K562 (cell line): ENCODE data around the gene KARS1. TPM values are rescaled to one million over a fixed set of nuclear protein-coding genes. Genes with fewer than 3 reads are reported as not detected.

ENCODE experiments used
- BCL6 ChIP-seq: fragments of 250-450 bp; sonication (Bioruptor Pico); IDR thresholded peaks from 2 replicates; pipeline ENCODE4 v1.4.0; 2020
- BCLAF1 ChIP-seq, 2 experiments: fragments of 450-650 bp in 1 of 2; IDR thresholded peaks; 2 replicates each; pipeline ENCODE4 v1.6.1; 2011 to 2017; ENCODE audit warnings: low read depth in 2 of 2, antibody characterized with exemption in 1 of 2, borderline replicate concordance in 1 of 2, low read length in 1 of 2, mild to moderate bottlenecking in 1 of 2, mixed read lengths in 1 of 2; ENCODE audit not compliant: control insufficient read depth in 1 of 2
- BHLHE40 ChIP-seq: IDR thresholded peaks from 2 replicates; pipeline ENCODE4 v1.6.1; 2011; ENCODE audit warnings: low read length, improper control_type of control experiment
- CBFA2T2 ChIP-seq: fragments of 450-650 bp; conservative IDR thresholded peaks from 2 replicates; pipeline ENCODE4 v1.6.1; 2017; ENCODE audit warnings: mild to moderate bottlenecking
- CEBPG ChIP-seq, 3 experiments: fragments of 200-800 bp in 1 of 3; sonication (Bioruptor generic) in 1 of 3; sonication (generic) in 1 of 3; formaldehyde crosslinking in 1 of 3; IDR thresholded peaks in 2 of 3; conservative IDR thresholded peaks in 1 of 3; 2 replicates each; pipeline versions ENCODE4 v1.6.1 to v1.8.0; 2016 to 2022; ENCODE audit warnings: missing compliant biosample characterization in 2 of 3, missing genetic modification characterization in 2 of 3, mild to moderate bottlenecking in 1 of 3, missing genetic modification reagents in 1 of 3
- DIDO1 ChIP-seq: fragments of 450-650 bp; IDR thresholded peaks from 2 replicates; pipeline ENCODE4 v1.6.1; 2016; ENCODE audit warnings: low read depth, missing biosample characterization, missing genetic modification characterization
- ESRRA ChIP-seq: fragments of 450-650 bp; IDR thresholded peaks from 2 replicates; pipeline ENCODE4 v1.6.1; 2014; ENCODE audit warnings: low read depth, mild to moderate bottlenecking, moderate library complexity, borderline replicate concordance
- ETS2 ChIP-seq: IDR thresholded peaks from 2 replicates; pipeline ENCODE4 v1.6.1; 2016; ENCODE audit warnings: borderline replicate concordance, missing genetic modification characterization, mild to moderate bottlenecking, moderate library complexity, missing compliant biosample characterization; ENCODE audit not compliant: poor library complexity, severe bottlenecking
- FOSL1 ChIP-seq: fragments of 200-800 bp; sonication (Bioruptor generic); conservative IDR thresholded peaks from 2 replicates; pipeline ENCODE4 v1.6.1; 2016; ENCODE audit warnings: missing genetic modification characterization, missing compliant biosample characterization
- FOXM1 ChIP-seq, 2 experiments: fragments of 450-650 bp in 1 of 2; sonication (generic) in 1 of 2; formaldehyde crosslinking in 1 of 2; IDR thresholded peaks; 2 replicates each; pipeline versions ENCODE4 v1.6.1 to v1.9.0; 2017 to 2022; ENCODE audit warnings: low read depth in 2 of 2, mild to moderate bottlenecking in 2 of 2, missing genetic modification reagents in 1 of 2, moderate library complexity in 1 of 2
- FOXO4 ChIP-seq: fragments of 450-650 bp; formaldehyde crosslinking; IDR thresholded peaks from 2 replicates; pipeline ENCODE4 v1.4.0; 2020; ENCODE audit warnings: mild to moderate bottlenecking, moderate library complexity
- GTF2F1 ChIP-seq: IDR thresholded peaks from 2 replicates; pipeline ENCODE4 v1.6.1; 2011; ENCODE audit warnings: low read depth, low read length, improper control_type of control experiment
- HMG20A ChIP-seq: fragments of 450-650 bp; formaldehyde crosslinking; conservative IDR thresholded peaks from 2 replicates; pipeline ENCODE4 v1.4.0; 2020; ENCODE audit warnings: mild to moderate bottlenecking, mixed read lengths
- L3MBTL2 ChIP-seq: fragments of 450-650 bp; IDR thresholded peaks from 2 replicates; pipeline ENCODE4 v1.6.1; 2016; ENCODE audit warnings: mild to moderate bottlenecking, moderate library complexity
- MAFG ChIP-seq: fragments of 450-650 bp; conservative IDR thresholded peaks from 2 replicates; pipeline ENCODE4 v1.6.1; 2016; ENCODE audit warnings: missing genetic modification characterization, missing compliant biosample characterization
- NR2C2 ChIP-seq, 2 experiments: fragments of 200-800 bp in 1 of 2; sonication (Bioruptor generic) in 1 of 2; sonication (generic) in 1 of 2; formaldehyde crosslinking in 1 of 2; IDR thresholded peaks; 2 replicates each; pipeline versions ENCODE4 v1.6.1 to v1.8.0; 2016 to 2022; ENCODE audit warnings: mild to moderate bottlenecking in 1 of 2, missing compliant biosample characterization in 1 of 2, missing genetic modification characterization in 1 of 2, missing genetic modification reagents in 1 of 2
- RNF2 ChIP-seq: sonication (generic); IDR thresholded peaks from 2 replicates; pipeline ENCODE4 v1.6.1; 2016
- SMARCE1 ChIP-seq: fragments of 450-650 bp; IDR thresholded peaks from 2 replicates; pipeline ENCODE4 v1.7.1; 2016; ENCODE audit warnings: mild to moderate bottlenecking
- ZNF121 ChIP-seq: sonication (generic); formaldehyde crosslinking; conservative IDR thresholded peaks from 2 replicates; pipeline ENCODE4 v1.8.0; 2022; ENCODE audit warnings: missing genetic modification reagents
- ZNF274 ChIP-seq: IDR thresholded peaks from 2 replicates; pipeline ENCODE4 v1.6.1; 2011; ENCODE audit warnings: low read depth, mild to moderate bottlenecking, low read length, moderate library complexity, borderline replicate concordance
- ZNF316 ChIP-seq: fragments of 450-650 bp; IDR thresholded peaks from 2 replicates; pipeline ENCODE4 v1.6.1; 2016
- polyA plus RNA-seq, 8 experiments: library from polyadenylated mRNA; depleted of rRNA in 4 of 8; stranded (reverse) in 5 of 8; unstranded in 3 of 8; fragments of >200 nt; fragmentation: Nextera tagmentation in 2 of 8; fragmentation: Illumina TruSeq in 1 of 8; extraction: Ambion mirVana in 2 of 8; extraction: Trizol in 1 of 8; gene quantifications; 2 replicates each; pipeline versions ENCODE4 v1.2.1 to v1.2.3, GENCODE V29; 2011 to 2014; ENCODE audit warnings: inconsistent platforms in 1 of 8, missing spikeins in 1 of 8
- total RNA-seq, 7 experiments: library from RNA; depleted of rRNA in 6 of 7; stranded (reverse); fragments of >200 nt in 6 of 7; fragmentation: Illumina TruSeq in 2 of 7; extraction: Trizol in 2 of 7; gene quantifications; 2 replicates each; pipeline versions ENCODE4 v1.2.1 to v1.2.3, GENCODE V29; 2011 to 2021; ENCODE audit warnings: low replicate concordance in 1 of 7

KARS1 gene
- total and polyA plus RNA-seq, 9 of the 15 experiments (the other 6 are each of a cell fraction or from before 2014, with no cell fraction given) = 223 to 386 (median 304) TPM

- no peak for TF ChIP-seq FOXO4 (CRISPR knock-in tag)
- no peak for TF ChIP-seq GTF2F1
- TF ChIP-seq L3MBTL2 = peak; percentile 89
- peak; percentile 90 for TF ChIP-seq BHLHE40
- no peak for TF ChIP-seq ZNF274
- 0 out of 2 replicates have a peak, but pooled peaks have one; percentile 33 for TF ChIP-seq CBFA2T2
- TF ChIP-seq FOXM1 (IDR thresholded peaks at IDR 0.05; ENCODE audit: low read depth) = peak; percentile 62; the same call in 1 of the 2 replicates
- TF ChIP-seq FOXM1 (CRISPR knock-in tag; IDR thresholded peaks at IDR 0.05; ENCODE audit: low read depth) = no peak
- no peak for TF ChIP-seq NR2C2 (CRISPR knock-in tag; IDR thresholded peaks at IDR 0.05)
- peak; percentile 56; the same call in 1 of the 2 replicates for TF ChIP-seq NR2C2 (tag; IDR thresholded peaks at IDR 0.05)
- TF ChIP-seq RNF2 = peak; percentile 74; the same call in 1 of the 2 replicates
- no peak for TF ChIP-seq DIDO1 (tag)
- no peak for TF ChIP-seq ETS2 (tag)
- TF ChIP-seq CEBPG (CRISPR knock-in tag; IDR thresholded peaks at IDR 0.05) = peak; percentile 68; the same call in 1 of the 2 replicates
- TF ChIP-seq CEBPG (tag; conservative IDR thresholded peaks at IDR 0.05 in 1 of 2, IDR thresholded peaks at IDR 0.05 in 1 of 2) = peak in 1 of 2 experiments; percentile 64; a peak in 2 of 4 replicates
- peak; percentile 89 for TF ChIP-seq FOSL1
- TF ChIP-seq MAFG = peak; percentile 79
- TF ChIP-seq HMG20A (CRISPR knock-in tag) = no peak
- peak; percentile 38; the same call in 1 of the 2 replicates for TF ChIP-seq SMARCE1
- peak; percentile 81 for TF ChIP-seq ZNF316
- no peak for TF ChIP-seq BCL6
- no peak for TF ChIP-seq ZNF121 (CRISPR knock-in tag)
- no peak for TF ChIP-seq BCLAF1 (IDR thresholded peaks at IDR 0.05; ENCODE audit: borderline replicate concordance in 1 of 2, control insufficient read depth in 1 of 2, low read depth in 2 of 2, low read length in 1 of 2)
- no peak for TF ChIP-seq ESRRA
Observed at GRCh38 chr16:75593825-75594820, 53.3 kb downstream of the KARS1 start (continued).
